ENCODE measurements around the gene SCLY. TPM values are rescaled to one million over a fixed set of nuclear protein-coding genes. Genes with fewer than 3 reads are reported as not detected.

The SCLY gene
- total RNA-seq, 1 experiment from 2014 or later = 28.7 TPM

GRCh38 chr2:238100821-238101771, 40.3 kb downstream of the SCLY start:
- ChIA-PET RAD21 (ENCODE audit: low non-redundant PET in 1 of 2, low total read pairs in 2 of 2, uncharacterized antibody in 2 of 2, unreplicated experiment in 2 of 2) (no interaction called here), CTCF (no interaction called here), POLR2A (no interaction called here)
- no peaks in the 10 kb centered on the region for H3K79me2 ChIP-seq (ENCODE audit: insufficient read depth, low read length)
- no peak overlapping the region for H3K4me3 ChIP-seq (replicated peaks in 1 of 2; ENCODE audit: low read depth in 1 of 2, low read length in 2 of 2)
- H3K27ac ChIP-seq (ENCODE audit: low read depth, low read length) = no peak overlapping the region
- intact Hi-C loops (cut with micrococcal nuclease) = no loop called here
- no peaks in the 10 kb centered on the region for H3K9me2 ChIP-seq (ENCODE audit: insufficient read depth)
- no TSS peak for BruUV-seq (replicated peaks)
- ATAC-seq (no peak), DNase-seq (ENCODE audit: low read depth, low spot score) (no peak)
- TF ChIP-seq SRF (IDR thresholded peaks at IDR 0.05; ENCODE audit: low read depth) (no peak), EGR1 (IDR thresholded peaks at IDR 0.05; ENCODE audit: low read depth) (no peak), MAX (IDR thresholded peaks at IDR 0.05) (no peak), TCF7L2 (IDR thresholded peaks at IDR 0.05; ENCODE audit: borderline replicate concordance, extremely low read depth, insufficient read depth, insufficient read length) (no peak), POLR2AphosphoS5 (IDR thresholded peaks at IDR 0.05; ENCODE audit: low read depth, low read length) (no peak), CEBPB (IDR thresholded peaks at IDR 0.05; ENCODE audit: low read depth) (no peak), REST (IDR thresholded peaks at IDR 0.05; ENCODE audit: low read depth) (no peak), FOSL1 (IDR thresholded peaks at IDR 0.05; ENCODE audit: low read depth) (no peak), ZBTB33 (IDR thresholded peaks at IDR 0.05; ENCODE audit: extremely low read depth, insufficient replicate concordance, low read length) (no peak), ZNF274 (IDR thresholded peaks at IDR 0.05; ENCODE audit: low read depth, low read length) (no peak), ATF3 (IDR thresholded peaks at IDR 0.05) (no peak)
- no peak overlapping the region for H3K4me2 ChIP-seq (ENCODE audit: low read length)
- H3K36me3 ChIP-seq (ENCODE audit: control insufficient read depth in 1 of 2, insufficient read depth in 2 of 2, low read length in 2 of 2) = no peaks in the 10 kb centered on the region
- no peaks in the 10 kb centered on the region for H3K9me3 ChIP-seq (ENCODE audit: control insufficient read depth in 1 of 2, insufficient read depth in 1 of 2, low read depth in 1 of 2, low read length in 2 of 2)
- H2AFZ ChIP-seq (ENCODE audit: low read depth, low read length, poor library complexity, severe bottlenecking) = no peak overlapping the region
- H4K20me1 ChIP-seq (ENCODE audit: insufficient read depth) = no peaks in the 10 kb centered on the region
- no peak overlapping the region for H3K9ac ChIP-seq (ENCODE audit: low read length)
- no peaks in the 10 kb centered on the region for H3K27me3 ChIP-seq (ENCODE audit: insufficient read depth, low read length)
- peaks cover 6 to 15% of the 10 kb centered on the region in 2 experiments; a peak in 3 of 4 replicates for H3K4me1 ChIP-seq (ENCODE audit: control insufficient read depth in 1 of 2, insufficient read depth in 2 of 2, low read length in 2 of 2)
